GM18909 (cell line): ENCODE measurements around the gene HOXC11.

Experiments
- ATAC-seq: cut with Tn5 transposase; IDR thresholded peaks from one replicate; pipeline ENCODE4 v1.9.1; 2021; ENCODE audit warnings: mild to moderate bottlenecking; ENCODE audit not compliant: unreplicated experiment, poor library complexity

HOXC11 gene

DNA sequence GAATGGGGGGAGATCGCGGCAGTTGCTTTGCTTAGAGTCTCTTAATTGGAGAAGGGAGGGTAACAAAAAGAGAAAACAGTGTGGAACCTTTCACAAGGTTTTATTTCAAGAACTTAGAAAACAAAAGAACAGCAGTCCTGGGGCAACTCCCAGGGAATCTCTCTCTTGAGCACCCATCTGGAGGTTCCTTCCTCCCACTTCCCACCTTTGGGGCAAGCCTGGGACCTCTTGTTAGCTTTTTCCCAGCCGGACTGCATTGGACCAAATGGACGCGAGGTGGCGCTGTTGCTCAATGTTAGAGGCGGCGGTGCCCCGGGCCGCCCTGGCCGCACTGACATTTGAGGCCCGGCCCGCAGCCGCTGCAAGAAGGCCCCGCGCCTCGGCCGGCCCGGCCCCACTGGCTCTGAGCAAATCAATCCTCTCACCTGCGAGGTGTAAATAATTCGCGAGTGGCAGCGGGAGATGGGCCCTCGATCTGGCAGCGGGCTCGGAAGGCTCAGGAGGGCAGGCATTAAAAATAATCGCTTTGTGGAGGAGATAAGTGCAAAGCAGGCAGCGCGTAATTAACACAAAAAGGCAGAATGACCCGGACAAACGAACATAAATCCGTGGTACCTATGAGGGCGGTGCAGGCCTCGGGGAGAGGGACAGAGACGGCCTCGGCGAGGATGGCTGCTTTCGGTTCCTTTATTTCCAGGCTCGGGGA, 33.1 kb downstream of the HOXC11 start:
- ATAC-seq: peak; percentile 80

- no peak for ATAC-seq
Observed at GRCh38 chr12:54006559-54007220, 33.8 kb downstream of the HOXC11 start.

GRCh38 chr12:54007538-54008259, 34.8 kb downstream of the HOXC11 start:
- ATAC-seq: no peak

DNA sequence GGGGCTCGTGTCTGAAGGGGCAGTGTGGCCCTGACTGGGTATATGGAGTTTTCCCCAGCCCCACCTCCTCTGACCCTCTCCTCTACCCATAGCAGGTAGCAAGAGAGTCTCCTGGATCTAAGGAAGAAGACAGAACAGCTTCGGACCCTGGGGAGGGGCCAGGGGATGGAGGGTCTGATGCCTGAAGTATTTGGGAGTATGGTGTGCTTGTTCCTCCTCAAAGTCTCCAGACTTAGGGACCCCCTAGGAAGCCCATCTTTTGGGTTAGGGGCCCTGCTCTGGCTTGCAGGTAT, 35.3 kb downstream of the HOXC11 start:
- no peak for ATAC-seq

GRCh38 chr12:54009171-54010052, 36.5 kb downstream of the HOXC11 start:
- ATAC-seq: no peak

GRCh38 chr12:54010053-54010971, 37.4 kb downstream of the HOXC11 start:
- ATAC-seq: no peak

GRCh38 chr12:54010972-54011664, 38.2 kb downstream of the HOXC11 start:
- ATAC-seq: no peak

- no peak for ATAC-seq
Observed at GRCh38 chr12:54011665-54012532, 39.0 kb downstream of the HOXC11 start.

DNA sequence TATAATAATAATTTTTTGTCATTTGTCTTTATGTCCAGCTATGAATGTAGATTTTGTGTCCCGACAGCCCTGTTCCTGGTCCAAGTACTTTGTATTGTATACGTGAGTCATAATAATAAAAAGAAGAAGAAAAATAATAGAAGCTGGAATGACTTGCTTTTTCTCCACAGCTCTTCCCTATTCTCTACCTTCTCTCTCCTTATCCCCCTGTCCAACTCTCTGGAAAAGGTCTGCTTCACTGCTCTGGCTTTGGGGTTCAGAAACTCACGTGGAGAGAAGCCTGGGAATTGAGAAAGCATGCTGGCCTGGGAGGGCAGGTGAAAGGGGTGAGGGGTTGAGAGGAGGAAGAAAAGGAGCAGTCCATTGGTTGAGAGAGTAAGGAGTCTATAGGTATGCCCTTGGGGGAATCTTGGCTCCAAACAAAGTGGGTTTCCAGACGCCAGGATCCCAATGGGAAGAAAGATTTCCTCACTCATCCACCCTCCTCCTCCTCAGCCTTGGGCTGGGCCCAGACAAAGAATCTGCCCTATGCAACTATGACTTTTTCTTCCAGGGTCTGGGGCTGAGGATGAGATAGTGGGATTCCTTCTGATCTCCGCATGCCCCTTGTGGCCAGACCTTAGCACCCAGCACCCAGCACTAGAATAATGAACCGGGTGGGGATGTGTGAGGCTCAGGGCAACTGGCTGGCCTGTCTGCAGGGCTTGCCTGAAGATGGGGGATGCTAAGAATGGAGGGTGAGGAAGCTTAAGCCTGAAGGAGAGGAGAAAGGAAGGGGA, 39.9 kb downstream of the HOXC11 start:
- no peak for ATAC-seq

GRCh38 chr12:54014377-54015017, 41.6 kb downstream of the HOXC11 start:
- no peak for ATAC-seq

DNA sequence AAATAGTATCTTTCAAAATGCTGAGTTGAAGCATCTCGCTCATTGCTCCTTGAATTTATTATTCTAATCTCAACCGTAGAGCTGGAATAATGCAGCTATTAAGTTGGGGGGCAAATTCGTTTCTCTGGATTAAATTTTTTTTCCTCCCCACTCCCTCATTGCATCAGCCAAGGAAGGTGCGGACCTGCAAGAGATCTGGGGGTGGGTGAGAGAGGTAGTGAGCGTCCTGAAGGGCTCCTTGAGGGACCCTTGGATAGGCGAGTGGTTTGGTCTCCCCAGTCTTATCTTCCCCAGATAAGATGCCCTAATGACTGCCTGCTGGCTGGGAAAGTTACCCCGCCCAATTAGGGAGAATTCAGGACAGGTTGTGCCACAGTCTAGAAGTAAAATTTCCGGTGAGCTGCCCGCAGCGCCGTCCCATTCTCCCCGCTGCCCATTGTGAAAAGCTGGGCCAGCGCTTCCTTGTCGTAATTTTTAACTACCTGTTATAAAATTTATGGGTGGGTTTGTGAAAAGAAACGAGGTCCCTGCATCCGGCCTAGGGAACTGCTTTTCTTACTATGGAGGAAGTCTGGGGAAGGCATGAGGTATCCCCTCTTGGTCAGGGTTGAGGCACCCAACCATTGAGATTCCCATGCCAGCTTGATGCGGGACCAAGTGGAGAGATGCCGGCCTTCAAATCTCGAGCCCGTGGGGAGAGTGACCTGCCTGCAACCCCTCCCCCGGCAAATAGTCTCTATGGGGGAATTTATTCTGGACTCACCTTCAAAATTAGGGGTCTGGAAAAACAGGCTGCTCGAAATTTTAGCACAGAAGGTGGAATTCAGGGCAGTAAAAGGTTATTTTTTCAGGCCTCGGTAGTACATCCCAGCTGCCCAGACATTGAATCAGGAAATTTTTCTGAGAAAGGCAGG, 42.3 kb downstream of the HOXC11 start:
- no peak for ATAC-seq

GRCh38 chr12:54016051-54016450, 43.1 kb downstream of the HOXC11 start:
- no peak for ATAC-seq

DNA sequence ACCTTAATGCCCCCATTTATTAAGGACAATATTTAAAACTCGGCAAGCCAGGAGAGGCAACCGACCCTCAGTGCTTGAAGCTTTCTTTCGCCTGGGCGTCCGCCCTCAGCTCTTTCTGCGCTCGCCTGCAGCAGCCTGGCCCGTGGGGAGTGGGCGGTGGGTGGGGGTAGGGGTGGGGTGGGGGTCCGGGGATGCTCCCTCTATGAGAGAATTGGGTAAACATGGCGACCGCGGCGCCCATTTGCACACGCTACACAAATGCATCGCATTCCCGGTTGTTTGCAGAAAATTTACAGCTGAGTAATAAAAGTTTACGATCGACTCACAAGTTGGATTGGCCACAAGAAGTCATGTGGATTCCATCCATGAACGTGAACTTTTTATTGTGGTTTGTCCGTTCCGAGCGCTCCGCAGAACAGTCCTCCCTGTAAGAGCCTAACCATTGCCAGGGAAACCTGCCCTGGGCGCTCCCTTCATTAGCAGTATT, 43.6 kb downstream of the HOXC11 start:
- no peak for ATAC-seq

- ATAC-seq: peak; percentile 35
Observed at GRCh38 chr12:54017027-54017788, 44.3 kb downstream of the HOXC11 start.

DNA sequence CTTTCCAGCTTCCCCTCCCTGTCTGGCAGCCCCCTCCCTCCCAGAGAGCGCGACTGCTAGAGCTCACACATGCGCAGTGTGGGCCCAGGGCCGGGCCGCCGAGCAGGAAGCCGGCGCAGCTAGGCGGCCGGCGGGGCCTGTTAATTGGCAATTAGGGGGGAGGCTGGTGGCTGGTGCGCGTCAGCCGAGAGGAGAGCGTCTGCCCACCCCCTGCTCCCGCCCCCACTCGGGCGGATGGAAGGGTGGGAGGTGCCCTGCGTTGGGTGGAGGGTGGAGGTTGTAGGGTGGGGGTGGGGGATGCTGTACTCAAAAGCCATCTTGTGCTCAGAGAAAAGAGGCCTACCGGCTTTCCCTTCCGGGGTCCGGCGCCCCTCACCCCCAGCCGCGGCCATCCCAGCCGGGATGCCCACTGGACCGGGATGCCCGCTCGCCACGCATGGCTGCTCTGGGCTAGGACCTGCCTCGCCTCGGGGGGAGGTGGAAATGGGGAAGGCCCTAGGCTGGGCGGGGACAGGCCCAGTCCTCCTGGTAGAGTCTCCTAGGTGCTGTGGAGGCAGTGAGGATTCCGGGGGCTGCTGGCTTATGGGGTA, 45.0 kb downstream of the HOXC11 start:
- ATAC-seq: peak; percentile 78
